Measurements from ENCODE around the gene GRID1. TPM values are rescaled to one million over a fixed set of nuclear protein-coding genes. Genes with fewer than 3 reads are reported as not detected.
"Not testable (repeated sequence)": the region's sequence is repeated elsewhere in the genome, so short reads cannot be mapped to it uniquely, and the experiment has no call there.

GRID1 gene
- total RNA-seq, 1 experiment from 2014 or later, result not detected

GRCh38 chr10:86036544-86036831, 330.1 kb downstream of the GRID1 start:
- no TSS peak for BruUV-seq (replicated peaks)
- CTCF ChIA-PET, result no interaction called here
- Mint-ChIP-seq H3K4me1 (ENCODE audit: low read depth, unreplicated experiment) (no peaks in the 10 kb centered on the region), H3K9me3 (ENCODE audit: low read depth, unreplicated experiment) (peaks cover 5% of the 10 kb centered on the region), H3K36me3 (ENCODE audit: insufficient read depth, unreplicated experiment) (no peaks in the 10 kb centered on the region), H3K4me3 (ENCODE audit: low read depth, unreplicated experiment) (no peak overlapping the region), H3K27me3 (ENCODE audit: unreplicated experiment) (peaks cover 27% of the 10 kb centered on the region), H3K27ac (ENCODE audit: unreplicated experiment) (no peak overlapping the region)
- TF ChIP-seq CTCF (IDR thresholded peaks at IDR 0.05; ENCODE audit: unreplicated experiment), result no peak
- intact Hi-C loops (cut with micrococcal nuclease; ENCODE audit: unreplicated experiment), result no loop called here
- no peak for DNase-seq

GRCh38 chr10:86035791-86036543, 330.6 kb downstream of the GRID1 start:
- Mint-ChIP-seq H3K27me3 (ENCODE audit: unreplicated experiment) (peaks cover 21% of the 10 kb centered on the region), H3K36me3 (ENCODE audit: insufficient read depth, unreplicated experiment) (no peaks in the 10 kb centered on the region), H3K4me1 (ENCODE audit: low read depth, unreplicated experiment) (no peaks in the 10 kb centered on the region), H3K9me3 (ENCODE audit: low read depth, unreplicated experiment) (peaks cover 5% of the 10 kb centered on the region), H3K4me3 (ENCODE audit: low read depth, unreplicated experiment) (no peak overlapping the region), H3K27ac (ENCODE audit: unreplicated experiment) (no peak overlapping the region)
- DNase-seq, result no peak
- BruUV-seq (replicated peaks), result no TSS peak
- intact Hi-C loops (cut with micrococcal nuclease; ENCODE audit: unreplicated experiment), result no loop called here
- CTCF ChIA-PET, result no interaction called here
- no peak for TF ChIP-seq CTCF (IDR thresholded peaks at IDR 0.05; ENCODE audit: unreplicated experiment)

- intact Hi-C loops (cut with micrococcal nuclease; ENCODE audit: unreplicated experiment), result no loop called here
- CTCF ChIA-PET, result no interaction called here
- Mint-ChIP-seq H3K4me1 (ENCODE audit: low read depth, unreplicated experiment) (no peaks in the 10 kb centered on the region), H3K36me3 (ENCODE audit: insufficient read depth, unreplicated experiment) (no peaks in the 10 kb centered on the region), H3K4me3 (ENCODE audit: low read depth, unreplicated experiment) (no peak overlapping the region), H3K9me3 (ENCODE audit: low read depth, unreplicated experiment) (peaks cover 5% of the 10 kb centered on the region), H3K27me3 (ENCODE audit: unreplicated experiment) (peaks cover 18% of the 10 kb centered on the region), H3K27ac (ENCODE audit: unreplicated experiment) (no peak overlapping the region)
- no peak for TF ChIP-seq CTCF (IDR thresholded peaks at IDR 0.05; ENCODE audit: unreplicated experiment)
- DNase-seq, result no peak
- no TSS peak for BruUV-seq (replicated peaks)
Measured at GRCh38 chr10:86034710-86035109, 331.9 kb downstream of the GRID1 start.

- no TSS peak for BruUV-seq (replicated peaks)
- intact Hi-C loops (cut with micrococcal nuclease; ENCODE audit: unreplicated experiment), result no loop called here
- peaks cover 5% of the 10 kb centered on the region for H3K9me3 Mint-ChIP-seq (ENCODE audit: low read depth, unreplicated experiment)
- peaks cover 8% of the 10 kb centered on the region for H3K27me3 Mint-ChIP-seq (ENCODE audit: unreplicated experiment)
- DNase-seq, result no peak
- CTCF ChIA-PET, result no interaction called here
- H3K27ac Mint-ChIP-seq (ENCODE audit: unreplicated experiment), result no peak overlapping the region
- no peak for TF ChIP-seq CTCF (IDR thresholded peaks at IDR 0.05; ENCODE audit: unreplicated experiment)
- H3K36me3 Mint-ChIP-seq (ENCODE audit: insufficient read depth, unreplicated experiment), result no peaks in the 10 kb centered on the region
- H3K4me3 Mint-ChIP-seq (ENCODE audit: low read depth, unreplicated experiment), result no peak overlapping the region
- no peaks in the 10 kb centered on the region for H3K4me1 Mint-ChIP-seq (ENCODE audit: low read depth, unreplicated experiment)
Measured at GRCh38 chr10:86033581-86033980, 333.0 kb downstream of the GRID1 start.

GRCh38 chr10:86032087-86032486, 334.5 kb downstream of the GRID1 start:
- BruUV-seq (replicated peaks); H3K36me3 Mint-ChIP-seq (ENCODE audit: insufficient read depth, unreplicated experiment); H3K9me3 Mint-ChIP-seq (ENCODE audit: low read depth, unreplicated experiment); DNase-seq; CTCF ChIA-PET; H3K4me3 Mint-ChIP-seq (ENCODE audit: low read depth, unreplicated experiment); intact Hi-C loops (cut with micrococcal nuclease; ENCODE audit: unreplicated experiment); H3K4me1 Mint-ChIP-seq (ENCODE audit: low read depth, unreplicated experiment); H3K27ac Mint-ChIP-seq (ENCODE audit: unreplicated experiment): not testable (repeated sequence)
- H3K27me3 Mint-ChIP-seq (ENCODE audit: unreplicated experiment), result peaks cover 16% of the 10 kb centered on the region
